ENCODE measurements around the gene NHLRC2. TPM values are rescaled to one million over a fixed set of nuclear protein-coding genes. Genes with fewer than 3 reads are reported as not detected.

NHLRC2 gene
- total and polyA plus RNA-seq, 2 donors (not counting 3 experiments of a cell fraction or from before 2014, with no cell fraction given) = 5.2 to 28.2 TPM

DNA sequence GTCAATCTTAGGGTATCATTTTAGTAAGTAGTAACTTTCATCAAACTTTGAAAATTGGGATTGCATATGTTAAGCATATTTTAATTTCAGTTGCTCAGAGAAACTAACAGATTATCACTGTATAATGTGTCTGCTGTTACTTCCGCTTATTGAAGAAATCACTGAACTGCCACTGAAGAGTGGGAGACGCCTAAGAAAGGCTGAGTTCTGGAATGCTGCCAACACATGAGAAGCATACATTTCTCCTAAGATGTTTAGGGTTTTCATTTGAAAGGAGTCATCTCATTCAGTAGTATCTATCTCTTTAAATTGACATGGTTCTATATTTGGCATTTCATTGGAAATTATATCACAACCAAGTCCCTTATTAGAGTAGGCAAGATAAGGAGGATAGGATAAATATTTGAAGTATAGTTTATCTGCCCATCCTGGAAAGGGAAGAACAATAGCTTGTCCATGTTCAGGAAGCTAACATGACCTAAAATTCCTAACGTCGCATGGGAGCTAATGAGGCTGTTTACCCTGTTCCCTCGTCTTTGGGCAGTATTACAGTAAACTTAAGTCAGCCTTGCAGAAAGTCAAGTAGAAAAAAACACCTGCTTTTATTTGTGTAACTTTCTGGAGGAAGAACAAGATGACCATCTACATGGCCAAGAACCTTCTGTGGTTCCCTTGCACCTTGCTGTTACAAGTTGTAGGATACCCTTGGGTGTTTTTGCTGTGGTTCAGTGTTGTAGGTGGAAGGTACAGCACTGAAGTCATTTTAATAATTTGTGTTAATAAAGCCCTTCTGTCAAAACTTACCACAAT lies 67.3 kb downstream of the NHLRC2 start:
- ChIA-PET POLR2A (no interaction called here), CTCF (interaction anchor here (1.3 to 1.6 kb wide), 2 partner anchors 8 to 123 kb away, joined by 3 to 4 read pairs; no protein-coding TSS in a partner anchor)
- intact Hi-C loops (cut with micrococcal nuclease) = no loop called here
- dilution Hi-C loops (cut with MboI; ENCODE audit: extremely low pct_ligation_motif_present, low sequenced_read_pairs) = no loop called here
- no peak overlapping the region for H3K27ac ChIP-seq (ENCODE audit: insufficient read depth, low read depth, low read length)
- H3K9me1 ChIP-seq (replicated peaks; ENCODE audit: control insufficient read depth, extremely low read depth, insufficient read depth, low read length) = no peaks in the 10 kb centered on the region
- H3K4me3 ChIP-seq (replicated peaks in 1 of 3; ENCODE audit: insufficient read depth in 1 of 3, low read depth in 1 of 3, low read length in 3 of 3) = no peak overlapping the region
- peak; percentile 57 for DNase-seq (ENCODE audit: low read depth, low spot score)
- peak overlapping the region; percentile 8 for H3K4me2 ChIP-seq (ENCODE audit: insufficient read depth, low read length)
- no peak overlapping the region for H2AFZ ChIP-seq (ENCODE audit: low read depth, low read length)
- no peaks in the 10 kb centered on the region for H3K27me3 ChIP-seq (ENCODE audit: control insufficient read depth in 2 of 2, insufficient read depth in 2 of 2, low read length in 2 of 2)
- FAIRE-seq = peak; percentile 31
- TF ChIP-seq, protein P1, sequence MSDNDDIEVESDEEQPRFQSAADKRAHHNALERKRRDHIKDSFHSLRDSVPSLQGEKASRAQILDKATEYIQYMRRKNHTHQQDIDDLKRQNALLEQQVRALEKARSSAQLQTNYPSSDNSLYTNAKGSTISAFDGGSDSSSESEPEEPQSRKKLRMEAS (IDR thresholded peaks at IDR 0.05; ENCODE audit: insufficient read depth, insufficient read length) = no peak
- TF ChIP-seq POLR2A (IDR thresholded peaks at IDR 0.05; ENCODE audit: low read depth, low read length) = no peak
- TF ChIP-seq POLR2AphosphoS5 (IDR thresholded peaks at IDR 0.05; ENCODE audit: insufficient read depth, low read depth, low read length) = no peak
- no peak for TF ChIP-seq JUN (IDR thresholded peaks at IDR 0.05; ENCODE audit: borderline replicate concordance, insufficient read depth, insufficient read length, low read depth)
- no peak for TF ChIP-seq MYC (IDR thresholded peaks at IDR 0.05; ENCODE audit: low read depth, low read length)
- TF ChIP-seq EZH2 (IDR thresholded peaks at IDR 0.05; ENCODE audit: borderline replicate concordance, low read depth, low read length, severe bottlenecking) = no peak
- TF ChIP-seq, protein P2, sequence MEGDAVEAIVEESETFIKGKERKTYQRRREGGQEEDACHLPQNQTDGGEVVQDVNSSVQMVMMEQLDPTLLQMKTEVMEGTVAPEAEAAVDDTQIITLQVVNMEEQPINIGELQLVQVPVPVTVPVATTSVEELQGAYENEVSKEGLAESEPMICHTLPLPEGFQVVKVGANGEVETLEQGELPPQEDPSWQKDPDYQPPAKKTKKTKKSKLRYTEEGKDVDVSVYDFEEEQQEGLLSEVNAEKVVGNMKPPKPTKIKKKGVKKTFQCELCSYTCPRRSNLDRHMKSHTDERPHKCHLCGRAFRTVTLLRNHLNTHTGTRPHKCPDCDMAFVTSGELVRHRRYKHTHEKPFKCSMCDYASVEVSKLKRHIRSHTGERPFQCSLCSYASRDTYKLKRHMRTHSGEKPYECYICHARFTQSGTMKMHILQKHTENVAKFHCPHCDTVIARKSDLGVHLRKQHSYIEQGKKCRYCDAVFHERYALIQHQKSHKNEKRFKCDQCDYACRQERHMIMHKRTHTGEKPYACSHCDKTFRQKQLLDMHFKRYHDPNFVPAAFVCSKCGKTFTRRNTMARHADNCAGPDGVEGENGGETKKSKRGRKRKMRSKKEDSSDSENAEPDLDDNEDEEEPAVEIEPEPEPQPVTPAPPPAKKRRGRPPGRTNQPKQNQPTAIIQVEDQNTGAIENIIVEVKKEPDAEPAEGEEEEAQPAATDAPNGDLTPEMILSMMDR (IDR thresholded peaks at IDR 0.05; ENCODE audit: extremely low read depth in 1 of 2, insufficient read depth in 1 of 2, low read depth in 1 of 2, low read length in 2 of 2) = no peak
- TF ChIP-seq FOS (IDR thresholded peaks at IDR 0.05; ENCODE audit: borderline replicate concordance, insufficient read depth, low read length) = no peak
- TF ChIP-seq GATA2 (IDR thresholded peaks at IDR 0.05; ENCODE audit: insufficient read depth, insufficient read length, low read depth, low read length) = no peak
- peaks cover 12% of the 10 kb centered on the region for H3K4me1 ChIP-seq (ENCODE audit: control insufficient read depth, extremely low read depth, insufficient read depth, low read length)
- H4K20me1 ChIP-seq (replicated peaks; ENCODE audit: control insufficient read depth, extremely low read depth, insufficient read depth, low read length) = no peaks in the 10 kb centered on the region
- H3K36me3 ChIP-seq (ENCODE audit: control insufficient read depth in 2 of 2, extremely low read depth in 1 of 2, insufficient read depth in 2 of 2, low read length in 2 of 2) = no peaks in the 10 kb centered on the region
- H3K9ac ChIP-seq (replicated peaks; ENCODE audit: extremely low read depth, insufficient read depth, low read length) = no peak overlapping the region
- no peaks in the 10 kb centered on the region for H3K9me3 ChIP-seq (replicated peaks; ENCODE audit: control insufficient read depth, insufficient read depth, low read length)
- no peaks in the 10 kb centered on the region for H3K79me2 ChIP-seq (ENCODE audit: control insufficient read depth, insufficient read depth, low read length)
- no TSS peak for BruUV-seq (replicated peaks)

All from endothelial cell of umbilical vein (primary cell).